Stimulated activated naive CD8-positive, alpha-beta T cell treated with anti-CD3 and anti-CD28 coated beads, Interleukin-15, Interleukin-2, amounts not matched to agents 100 U/mL and 50 U/mL, for 24 hours (primary cell): ENCODE data around the gene NBR1.
"Not testable (repeated sequence)": the region's sequence is repeated elsewhere in the genome, so short reads cannot be mapped to it uniquely, and the experiment has no call there.

Source experiments
- ATAC-seq: fragments of 150-1000 bp; cut with Tn5 transposase; one replicate; pipeline ENCODE4 v1.10.0; 2021
- DNase-seq: peaks from one replicate; pipeline ENCODE4 v3.0.0; 2021

Gene NBR1

DNA sequence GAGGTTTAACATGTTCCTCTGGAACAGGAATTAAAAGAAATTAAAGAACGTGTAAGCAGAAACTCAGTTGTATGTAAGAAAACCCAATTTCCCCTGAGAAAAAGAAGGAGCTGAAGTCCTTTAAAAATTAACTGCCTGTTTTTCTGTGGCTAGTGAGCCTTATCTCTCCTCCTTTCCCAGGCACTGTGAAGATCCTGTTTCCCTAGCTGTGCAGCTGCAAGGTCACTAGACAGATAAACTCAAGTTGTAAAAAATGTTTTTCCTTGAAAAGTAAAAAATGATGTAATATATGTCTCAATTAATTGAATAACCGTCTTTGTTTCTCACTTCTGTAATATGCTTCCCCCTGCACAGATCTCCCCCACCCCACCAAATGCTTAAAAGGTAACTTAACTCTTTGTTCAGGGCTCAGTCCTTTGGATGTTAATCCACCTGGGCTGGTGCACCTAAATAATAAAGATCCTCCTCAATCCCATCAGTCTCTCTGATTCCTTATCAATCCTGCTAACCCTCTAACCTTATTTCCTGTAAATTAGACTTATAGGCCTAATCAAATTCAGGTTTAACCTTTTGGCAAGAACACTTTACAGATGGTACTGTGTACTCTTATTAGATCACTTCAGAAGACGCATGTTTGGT, 17.7 kb upstream of the NBR1 start:
- DNase-seq, ATAC-seq: not testable (repeated sequence)

GRCh38 chr17:43155666-43156065, 15.3 kb upstream of the NBR1 start:
- DNase-seq (no peak), ATAC-seq (no peak)

GRCh38 chr17:43159232-43159631, 11.8 kb upstream of the NBR1 start:
- not testable (repeated sequence) for ATAC-seq

DNA sequence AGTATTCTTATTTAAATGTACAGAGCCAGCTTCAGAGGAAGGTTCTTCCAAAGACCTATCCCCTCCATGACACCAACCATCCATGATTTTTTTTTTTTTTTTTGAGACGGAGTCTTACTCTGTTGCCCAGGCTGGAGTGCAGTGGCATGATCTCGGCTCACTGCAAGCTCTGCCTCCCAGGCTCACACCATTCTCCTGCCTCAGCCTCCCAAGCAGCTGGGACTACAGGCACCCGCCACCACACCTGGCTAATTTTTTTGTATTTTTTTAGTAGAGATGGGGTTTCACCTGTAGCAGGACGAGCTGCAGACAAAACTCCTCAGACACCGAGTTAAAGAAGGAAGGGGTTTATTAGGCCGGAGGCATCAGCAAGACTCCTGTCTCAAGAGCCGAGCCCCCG, 11.1 kb upstream of the NBR1 start:
- ATAC-seq, DNase-seq: not testable (repeated sequence)

More at GRCh38 chr17:43159232-43159631, 11.8 kb upstream of the NBR1 start:
- DNase-seq = not testable (repeated sequence)

- not testable (repeated sequence) for DNase-seq, ATAC-seq
Observed at GRCh38 chr17:43165971-43166370, 5.0 kb upstream of the NBR1 start.

DNA sequence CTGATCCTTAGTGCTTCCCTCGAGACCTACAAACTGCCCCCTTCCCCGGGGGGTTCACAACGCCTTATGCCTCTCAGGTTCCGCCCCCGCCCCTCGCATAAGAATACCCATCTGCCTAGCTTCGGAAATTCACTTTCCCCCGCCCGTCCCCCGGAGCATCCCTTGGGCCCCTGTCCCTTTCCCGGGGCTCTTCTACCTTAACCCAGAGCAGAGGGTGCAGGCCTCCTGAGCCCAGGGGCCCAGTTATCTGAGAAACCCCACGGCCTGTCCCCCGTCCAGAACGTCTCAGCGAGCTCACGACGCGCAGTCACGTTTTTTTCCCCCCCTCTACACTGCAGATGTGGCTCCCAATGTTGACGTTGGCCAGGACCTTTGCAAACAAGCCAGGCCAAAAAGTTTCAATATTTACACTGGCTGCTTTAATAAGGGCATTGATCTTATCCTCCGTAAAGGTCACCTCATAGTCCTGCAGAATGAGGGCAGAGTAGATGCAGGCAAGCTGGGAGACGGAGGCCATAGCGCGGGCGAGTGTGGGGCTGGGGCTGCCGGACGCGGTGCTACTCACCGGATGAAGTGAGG, 1.4 kb upstream of the NBR1 start:
- ATAC-seq (peak; percentile 17), DNase-seq (peak; percentile 41)

DNA sequence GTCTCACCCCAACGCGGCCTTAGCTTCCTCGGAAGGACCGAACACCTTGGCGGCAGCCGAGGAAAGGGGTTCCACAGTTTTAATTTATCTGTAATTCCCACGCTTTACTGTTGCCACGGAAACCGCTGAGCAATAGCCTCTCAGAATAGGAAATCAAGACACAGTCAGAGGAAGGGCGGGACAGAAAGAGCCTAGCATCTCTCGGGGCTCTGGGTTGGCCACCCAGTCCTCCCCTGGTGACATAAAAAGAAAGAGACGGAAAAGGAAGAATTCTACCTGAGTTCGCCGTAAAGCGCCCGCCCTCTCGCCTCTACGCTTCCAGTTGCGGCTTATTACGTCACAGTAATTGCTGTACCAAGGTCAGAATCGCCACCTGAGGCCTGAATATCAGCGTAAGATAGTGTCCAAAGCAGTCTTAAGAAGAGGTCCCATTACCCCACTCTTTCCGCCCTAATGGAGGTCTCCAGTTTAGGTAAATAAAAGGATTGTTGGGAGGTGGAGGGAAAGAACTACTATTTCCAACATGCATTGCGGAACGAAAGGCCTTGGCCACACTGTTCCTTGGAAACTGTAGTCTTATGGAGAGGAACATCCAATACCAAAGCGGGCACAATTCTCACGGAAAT, 761 bp upstream of the NBR1 start:
- DNase-seq (peak; percentile 83), ATAC-seq (peak; percentile 83)

GRCh38 chr17:43171586-43172487, 823 bp downstream of the NBR1 start:
- ATAC-seq (no peak), DNase-seq (peak; percentile 19)

- no peak for DNase-seq
- peak; percentile 34 for ATAC-seq
Observed at GRCh38 chr17:43175213-43176118, 4.5 kb downstream of the NBR1 start.

DNA sequence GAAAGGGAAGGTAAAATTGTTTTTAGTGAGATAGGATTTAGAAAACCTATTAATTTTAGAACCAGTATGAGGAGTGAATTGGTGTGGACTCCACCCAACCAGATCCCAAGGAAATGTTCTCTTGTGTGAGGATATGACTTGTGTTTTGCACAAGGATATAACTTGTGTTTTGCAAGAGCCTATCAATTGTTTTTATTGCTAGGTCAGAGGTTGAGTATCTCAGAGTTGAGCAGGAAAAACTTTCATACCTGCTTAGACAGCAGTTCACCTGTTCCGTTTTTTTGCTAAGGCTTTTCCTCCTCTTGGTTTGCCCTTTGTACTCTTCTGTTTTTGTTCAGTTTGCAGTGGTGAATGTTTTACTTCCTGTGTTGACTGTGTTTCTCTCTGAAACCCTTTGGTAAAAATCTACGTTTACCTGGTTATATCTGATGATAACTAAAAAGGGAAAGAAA, 5.1 kb downstream of the NBR1 start:
- no peak for DNase-seq
- ATAC-seq = no peak

DNA sequence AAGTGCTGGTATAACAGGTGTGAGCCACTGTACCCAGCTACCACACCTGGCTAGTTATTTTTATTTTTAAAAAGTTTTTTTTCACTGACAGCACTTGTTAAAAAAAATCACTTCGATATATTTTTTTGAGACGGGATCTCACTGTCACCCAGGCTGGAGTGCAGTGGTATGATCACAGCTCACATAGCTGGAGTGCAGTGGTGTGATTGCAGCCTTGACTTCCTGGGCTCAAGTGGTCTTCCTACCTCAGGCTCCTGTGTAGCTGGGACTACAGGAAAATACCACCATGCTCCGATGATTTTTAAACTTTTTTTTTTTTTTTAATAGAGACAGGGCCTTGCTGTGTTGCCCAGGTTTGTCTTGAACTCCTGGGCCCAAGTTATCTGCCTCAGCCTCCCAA, 12.9 kb downstream of the NBR1 start:
- no peak for ATAC-seq
- DNase-seq = no peak

GRCh38 chr17:43186656-43187055, 15.6 kb downstream of the NBR1 start:
- DNase-seq = not testable (repeated sequence)

DNA sequence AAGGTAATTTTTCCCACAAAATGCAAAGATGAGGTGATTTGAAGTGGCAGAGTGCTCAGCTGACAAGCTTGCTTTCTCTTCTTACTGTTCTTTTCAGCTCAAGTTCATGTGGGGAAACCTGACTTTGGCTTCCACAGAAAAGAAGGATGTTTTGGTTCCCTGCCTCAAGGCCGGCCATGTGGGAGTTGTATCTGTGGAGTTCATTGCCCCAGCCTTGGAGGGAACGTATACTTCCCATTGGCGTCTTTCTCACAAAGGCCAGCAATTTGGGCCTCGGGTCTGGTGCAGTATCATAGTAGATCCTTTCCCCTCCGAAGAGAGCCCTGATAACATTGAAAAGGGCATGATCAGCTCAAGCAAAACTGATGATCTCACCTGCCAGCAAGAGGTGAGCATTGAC, 22.2 kb downstream of the NBR1 start:
- ATAC-seq = no peak
- no peak for DNase-seq

More at GRCh38 chr17:43186656-43187055, 15.6 kb downstream of the NBR1 start:
- not testable (repeated sequence) for ATAC-seq

GRCh38 chr17:43199633-43200032, 28.6 kb downstream of the NBR1 start:
- no peak for ATAC-seq
- no peak for DNase-seq

GRCh38 chr17:43200127-43200526, 29.1 kb downstream of the NBR1 start:
- DNase-seq (no peak), ATAC-seq (no peak)

DNA sequence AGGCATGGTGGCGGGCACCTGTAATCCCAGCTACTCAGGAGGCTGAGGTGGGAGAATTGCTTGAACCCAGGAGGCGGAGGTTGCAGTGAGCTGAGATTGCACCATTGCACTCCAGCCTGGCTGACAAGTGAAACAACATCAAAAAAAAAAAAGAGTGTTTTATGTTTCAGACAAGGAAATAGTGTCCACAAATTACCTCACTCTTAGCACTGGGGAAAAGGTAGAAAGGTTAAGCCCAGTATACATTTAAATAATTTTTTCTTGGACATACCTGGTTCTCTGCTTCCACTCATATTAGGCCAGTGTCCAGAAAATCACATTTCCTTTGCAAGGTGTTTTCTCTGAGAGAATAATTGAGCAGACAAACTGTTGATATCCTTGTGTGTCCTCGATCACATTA, 32.0 kb downstream of the NBR1 start:
- not testable (repeated sequence) for ATAC-seq, DNase-seq

DNA sequence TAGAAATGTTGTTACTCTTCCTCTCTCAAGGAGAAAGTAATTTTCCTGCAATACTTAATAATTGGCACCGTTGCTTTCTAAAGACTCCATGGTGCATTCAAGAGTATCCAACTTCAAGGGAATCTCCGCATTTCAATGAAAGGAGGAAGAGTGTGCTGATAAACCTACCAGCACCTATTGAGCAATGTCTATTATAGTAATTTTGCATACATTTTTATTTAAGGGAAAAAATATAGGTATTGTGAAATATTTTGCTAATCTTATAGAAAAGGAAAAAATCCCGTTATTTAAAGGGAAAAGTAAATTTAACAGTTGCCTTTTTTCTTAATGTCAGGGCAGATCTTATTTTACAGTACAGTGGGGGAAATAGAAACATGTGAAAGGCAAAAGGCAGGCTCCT, 39.6 kb downstream of the NBR1 start:
- DNase-seq (no peak), ATAC-seq (no peak)

- ATAC-seq = no peak
- no peak for DNase-seq
Observed at GRCh38 chr17:43211123-43211479, 40.1 kb downstream of the NBR1 start.

GRCh38 chr17:43211480-43212402, 40.7 kb downstream of the NBR1 start, which contains the start of gene TMEM106A:
TSS of gene TMEM106A (plus strand) at chr17:43211875. CDS start at chr17:43213042, 1,167 bp downstream.
- peak; percentile 91 for ATAC-seq
- peak; percentile 83 for DNase-seq
